ENCODE data around the gene SESN1.

- TF ChIP-seq CTCF (IDR thresholded peaks at IDR 0.05; ENCODE audit: low read length): no peak
- TF ChIP-seq EZH2 (optimal IDR thresholded peaks at IDR 0.05; ENCODE audit: low read depth, low read length): no peak
- TF ChIP-seq EZH2phosphoT487 (IDR thresholded peaks at IDR 0.05; ENCODE audit: low read length): no peak
These were observed 72.8 kb downstream of the SESN1 start for GRCh38 chr6:109021870-109022269.
